Mesenchymal stem cell (in vitro differentiated cells and primary cell): ENCODE results near the gene HSPA9.

Source experiments
- DNase-seq: peaks from one replicate; pipeline ENCODE4 v3.0.0-alpha.2; 2013
- H2AFZ ChIP-seq: one replicate; pipeline ENCODE4 v1.6.1; 2013; ENCODE audit warnings: low read depth, mild to moderate bottlenecking, control low read depth, inconsistent platforms, low read length, moderate library complexity
- H2AK5ac ChIP-seq: 2 replicates; pipeline ENCODE4 v1.6.1; 2013; ENCODE audit warnings: low read length, moderate library complexity, mild to moderate bottlenecking, inconsistent platforms; ENCODE audit not compliant: severe bottlenecking
- H2BK120ac ChIP-seq: one replicate; pipeline ENCODE4 v1.6.1; 2013; ENCODE audit warnings: low read depth, mild to moderate bottlenecking, inconsistent platforms, low read length, moderate library complexity
- H2BK12ac ChIP-seq, 2 experiments: one replicate each; pipeline ENCODE4 v1.6.1; 2013; ENCODE audit warnings: inconsistent platforms in 2 of 2, low read length in 2 of 2, mild to moderate bottlenecking in 2 of 2, moderate library complexity in 2 of 2, control low read depth in 1 of 2
- H2BK15ac ChIP-seq: one replicate; pipeline ENCODE4 v1.6.1; 2013; ENCODE audit warnings: mild to moderate bottlenecking, low read depth, inconsistent platforms; ENCODE audit not compliant: poor library complexity, severe bottlenecking
- H2BK5ac ChIP-seq: 2 replicates; pipeline ENCODE4 v1.6.1; 2013; ENCODE audit warnings: low read depth, mild to moderate bottlenecking, low read length, control low read depth, inconsistent platforms; ENCODE audit not compliant: poor library complexity, severe bottlenecking
- H3K14ac ChIP-seq, 2 experiments: one replicate each; pipeline ENCODE4 v1.6.1; 2013; ENCODE audit warnings: inconsistent platforms in 2 of 2, low read length in 2 of 2, control low read depth in 1 of 2, mild to moderate bottlenecking in 1 of 2, moderate library complexity in 1 of 2
- H3K18ac ChIP-seq, 2 experiments: one replicate each; pipeline ENCODE4 v1.6.1; 2013; ENCODE audit warnings: inconsistent platforms in 2 of 2, low read length in 2 of 2, control low read depth in 1 of 2, low read depth in 1 of 2, mild to moderate bottlenecking in 1 of 2
- H3K23ac ChIP-seq, 2 experiments: one replicate each; pipeline ENCODE4 v1.6.1; 2013; ENCODE audit warnings: inconsistent platforms in 2 of 2, low read length in 2 of 2, mild to moderate bottlenecking in 2 of 2, moderate library complexity in 2 of 2, control low read depth in 1 of 2
- H3K27ac ChIP-seq: 2 replicates; pipeline ENCODE4 v1.5.1; 2013; ENCODE audit warnings: mild to moderate bottlenecking, moderate library complexity, low read length, control low read depth, inconsistent platforms; ENCODE audit not compliant: poor library complexity, severe bottlenecking
- H3K27me3 ChIP-seq, 2 experiments: 2 replicates each; pipeline versions ENCODE4 v1.6.1 to v1.7.0; 2013; ENCODE audit warnings: low read length in 2 of 2, mild to moderate bottlenecking in 2 of 2, moderate library complexity in 2 of 2, control low read depth in 1 of 2, inconsistent platforms in 1 of 2; ENCODE audit not compliant: control insufficient read depth in 1 of 2, insufficient read depth in 1 of 2
- H3K36me3 ChIP-seq, 2 experiments: 2 replicates each; pipeline versions ENCODE4 v1.6.1 to v1.7.0; 2013; ENCODE audit warnings: low read length in 2 of 2, control low read depth in 1 of 2, inconsistent platforms in 1 of 2, low read depth in 1 of 2, mild to moderate bottlenecking in 1 of 2; ENCODE audit not compliant: insufficient read depth in 2 of 2, control insufficient read depth in 1 of 2
- H3K4ac ChIP-seq, 2 experiments: one replicate each; pipeline ENCODE4 v1.6.1; 2013; ENCODE audit warnings: inconsistent platforms in 2 of 2, low read length in 2 of 2, mild to moderate bottlenecking in 2 of 2, moderate library complexity in 2 of 2, control low read depth in 1 of 2, low read depth in 1 of 2
- H3K4me1 ChIP-seq: 2 replicates; pipeline ENCODE4 v1.6.1; 2013; ENCODE audit warnings: low read depth, low read length, control low read depth; ENCODE audit not compliant: control insufficient read depth, insufficient read depth
- H3K4me2 ChIP-seq: 2 replicates; pipeline ENCODE4 v1.6.1; 2013; ENCODE audit warnings: low read length, mild to moderate bottlenecking, inconsistent platforms; ENCODE audit not compliant: poor library complexity, severe bottlenecking
- H3K4me3 ChIP-seq, 2 experiments: 2 replicates each; pipeline versions ENCODE4 v1.5.1 to v1.7.0; 2013; ENCODE audit warnings: low read length in 2 of 2, mild to moderate bottlenecking in 2 of 2, control low read depth in 1 of 2, low read depth in 1 of 2; ENCODE audit not compliant: insufficient read depth in 1 of 2
- H3K79me1 ChIP-seq: replicated peaks from 2 replicates; pipeline ENCODE4 v1.6.1; 2013; ENCODE audit warnings: mild to moderate bottlenecking, control low read depth, low read length, inconsistent platforms; ENCODE audit not compliant: poor library complexity, severe bottlenecking
- H3K9ac ChIP-seq: 2 replicates; pipeline ENCODE4 v1.7.0; 2013; ENCODE audit warnings: mild to moderate bottlenecking, low read length, moderate library complexity
- H3K9me3 ChIP-seq: 2 replicates; pipeline ENCODE4 v1.7.0; 2013; ENCODE audit warnings: mild to moderate bottlenecking, low read length; ENCODE audit not compliant: control insufficient read depth
- H4K8ac ChIP-seq: one replicate; pipeline ENCODE4 v1.6.1; 2013; ENCODE audit warnings: inconsistent platforms, mild to moderate bottlenecking, low read length, moderate library complexity
- H4K91ac ChIP-seq: one replicate; pipeline ENCODE4 v1.6.1; 2013; ENCODE audit warnings: mild to moderate bottlenecking, low read length, inconsistent platforms
- WGBS: methylation state at CpG from one replicate; pipeline ENCODE4 v1.1.7; 2013; ENCODE audit warnings: mixed read lengths; 5-methylcytosine and 5-hydroxymethylcytosine counted together

Gene HSPA9

DNA sequence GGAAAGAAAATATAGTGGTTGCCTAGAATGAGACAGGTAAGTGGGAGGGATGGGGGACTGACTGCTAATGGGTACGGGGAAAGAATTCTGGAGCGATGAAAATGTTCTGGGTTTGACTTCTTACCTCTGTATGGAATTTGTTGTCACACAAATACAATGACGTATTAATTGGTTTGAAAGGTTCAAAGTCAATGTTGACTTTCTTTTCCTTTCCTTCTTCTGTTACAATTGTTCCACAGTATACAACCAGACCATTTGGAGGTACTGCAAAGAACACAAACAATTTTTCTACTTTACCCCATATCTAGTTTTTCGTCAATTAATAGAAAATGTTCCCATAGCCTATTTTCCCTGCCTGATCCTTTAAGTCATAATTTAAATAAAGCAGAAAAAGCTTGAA, 57.8 kb downstream of the HSPA9 start:
- no peaks in the 10 kb centered on the region for H3K9me3 ChIP-seq
- H3K4me1 ChIP-seq, result no peaks in the 10 kb centered on the region
- no peak overlapping the region for H2BK120ac ChIP-seq
- no peak overlapping the region for H2BK15ac ChIP-seq
- no peak overlapping the region for H3K27ac ChIP-seq
- H3K4me3 ChIP-seq, result no peak overlapping the region
- H4K91ac ChIP-seq, result no peak overlapping the region
- WGBS, result over 99% methylated on average over 4 of the region's 4 CpGs
- no peak overlapping the region for H3K9ac ChIP-seq
- H4K8ac ChIP-seq, result no peak overlapping the region
- H3K79me1 ChIP-seq, result peaks cover 18% of the 10 kb centered on the region
- no peak overlapping the region for H3K23ac ChIP-seq
- H3K4me2 ChIP-seq, result no peak overlapping the region
- no peak overlapping the region for H2BK5ac ChIP-seq
- no peak overlapping the region for H3K14ac ChIP-seq
- no peak overlapping the region for H2BK12ac ChIP-seq
- no peak overlapping the region for H3K4ac ChIP-seq
- H2AFZ ChIP-seq, result no peak overlapping the region
- H2AK5ac ChIP-seq, result no peak overlapping the region
- H3K36me3 ChIP-seq, result peaks cover 28 to 65% of the 10 kb centered on the region in 2 experiments
- H3K18ac ChIP-seq, result no peak overlapping the region
- no peak for DNase-seq
- H3K27me3 ChIP-seq, result no peaks in the 10 kb centered on the region

DNA sequence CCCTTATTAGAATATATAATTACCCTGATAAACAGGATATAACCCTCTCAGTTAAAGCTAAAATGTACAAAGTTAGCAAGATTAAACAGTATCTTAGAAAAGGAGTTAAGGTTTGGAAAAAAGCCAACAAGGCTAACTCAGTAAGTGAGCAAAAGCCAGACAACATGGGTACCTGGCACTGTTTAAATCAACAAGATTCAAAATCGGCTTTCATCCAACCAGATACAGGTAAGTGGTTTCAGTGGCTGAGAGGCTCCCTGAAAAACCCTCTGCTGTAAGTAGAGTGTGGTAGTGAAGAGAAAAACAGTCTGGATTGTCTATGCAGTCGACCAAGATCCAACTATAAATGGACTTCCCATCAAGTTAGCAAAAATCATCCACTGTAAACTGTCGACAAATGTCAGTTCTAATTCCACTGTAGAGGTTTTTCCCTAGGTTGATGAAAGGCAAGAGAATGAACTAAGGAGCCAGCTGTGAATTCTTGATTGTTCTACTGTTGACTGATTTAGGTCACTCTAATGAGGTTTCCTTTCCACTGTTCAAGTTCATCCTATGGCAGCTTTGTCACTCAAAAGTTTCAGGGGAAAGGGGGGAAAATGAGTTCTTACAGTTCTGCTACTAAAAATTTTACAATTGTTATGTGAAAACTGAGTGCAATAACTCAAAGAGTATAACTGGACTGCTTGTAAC, 59.5 kb downstream of the HSPA9 start:
- Histone ChIP-seq H3K27me3 (no peaks in the 10 kb centered on the region), H3K14ac (no peak overlapping the region), H2BK5ac (no peak overlapping the region), H3K9me3 (no peaks in the 10 kb centered on the region), H3K18ac (no peak overlapping the region), H3K4me1 (no peaks in the 10 kb centered on the region), H2AFZ (no peak overlapping the region), H3K9ac (no peak overlapping the region), H3K23ac (no peak overlapping the region), H2BK120ac (no peak overlapping the region), H3K4ac (no peak overlapping the region), H3K36me3 (peaks cover 31 to 81% of the 10 kb centered on the region in 2 experiments), H4K8ac (no peak overlapping the region), H3K79me1 (peaks cover 23% of the 10 kb centered on the region), H2BK12ac (no peak overlapping the region), H3K27ac (no peak overlapping the region), H3K4me3 (no peak overlapping the region), H3K4me2 (no peak overlapping the region), H4K91ac (no peak overlapping the region), H2AK5ac (no peak overlapping the region), H2BK15ac (no peak overlapping the region)
- 100% methylated on average over 2 of the region's 3 CpGs for WGBS
- no peak for DNase-seq

DNA sequence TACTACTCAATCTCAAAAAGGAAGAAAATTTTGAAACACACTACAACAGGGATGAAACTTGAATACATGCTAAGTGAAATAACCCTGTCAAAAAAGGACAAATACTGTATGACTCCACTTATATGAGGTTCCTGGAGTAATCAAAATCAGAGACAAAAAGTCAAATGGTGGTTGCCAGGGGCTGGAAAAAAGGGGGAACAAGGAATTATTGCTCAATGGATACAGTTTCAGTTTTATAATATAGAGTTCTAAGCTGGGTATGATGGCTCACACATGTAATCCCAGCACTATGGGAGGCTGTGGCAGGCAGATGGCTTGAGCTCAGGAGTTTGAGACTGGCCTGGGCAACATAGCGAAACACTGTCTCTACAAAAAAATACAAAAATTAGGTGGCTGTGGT, 61.2 kb downstream of the HSPA9 start:
- H3K18ac ChIP-seq, result no peak overlapping the region
- no peak overlapping the region for H3K23ac ChIP-seq
- H3K4me2 ChIP-seq, result no peak overlapping the region
- H3K27me3 ChIP-seq, result no peaks in the 10 kb centered on the region
- no peak overlapping the region for H3K14ac ChIP-seq
- no peak for DNase-seq
- H4K91ac ChIP-seq, result no peak overlapping the region
- H2AFZ ChIP-seq, result no peak overlapping the region
- no peak overlapping the region for H3K4ac ChIP-seq
- H3K9ac ChIP-seq, result no peak overlapping the region
- no peaks in the 10 kb centered on the region for H3K9me3 ChIP-seq
- H2BK120ac ChIP-seq, result no peak overlapping the region
- H3K79me1 ChIP-seq, result peaks cover 28% of the 10 kb centered on the region
- H3K4me3 ChIP-seq, result no peak overlapping the region
- no peak overlapping the region for H2AK5ac ChIP-seq
- H4K8ac ChIP-seq, result no peak overlapping the region
- no peaks in the 10 kb centered on the region for H3K4me1 ChIP-seq
- WGBS, result 100% methylated on average over 1 of the region's 1 CpG
- peaks cover 34 to 94% of the 10 kb centered on the region in 2 experiments for H3K36me3 ChIP-seq
- H3K27ac ChIP-seq, result no peak overlapping the region
- H2BK15ac ChIP-seq, result no peak overlapping the region
- no peak overlapping the region for H2BK12ac ChIP-seq
- H2BK5ac ChIP-seq, result no peak overlapping the region

DNA sequence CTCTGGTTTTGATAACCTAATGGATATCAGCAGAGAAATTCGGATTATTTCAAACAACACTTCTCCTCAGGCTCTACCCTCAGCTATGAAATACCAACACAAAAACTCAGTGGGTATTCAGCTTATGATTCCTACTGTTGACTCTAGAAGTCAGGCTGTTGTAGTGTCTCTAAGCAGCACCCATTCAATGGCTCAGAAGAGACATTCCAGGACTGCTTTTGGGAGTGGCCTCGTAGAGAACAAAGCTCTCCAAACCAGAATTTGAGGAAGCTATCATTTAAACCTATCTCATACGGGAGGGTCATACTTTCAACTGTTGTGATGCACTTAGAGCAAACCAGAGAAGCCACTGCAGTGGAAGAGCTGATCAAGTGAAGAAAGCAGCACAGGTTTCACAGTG, 66.2 kb downstream of the HSPA9 start:
- Histone ChIP-seq H3K36me3 (peaks cover 30 to 84% of the 10 kb centered on the region in 2 experiments), H3K27me3 (no peaks in the 10 kb centered on the region), H3K4me2 (no peak overlapping the region), H2AK5ac (no peak overlapping the region), H3K4ac (no peak overlapping the region), H3K9ac (no peak overlapping the region), H2BK15ac (no peak overlapping the region), H3K4me3 (no peak overlapping the region), H2BK5ac (no peak overlapping the region), H3K4me1 (no peaks in the 10 kb centered on the region), H2AFZ (no peak overlapping the region), H3K18ac (no peak overlapping the region), H3K23ac (no peak overlapping the region), H3K79me1 (peaks cover 15% of the 10 kb centered on the region), H2BK12ac (no peak overlapping the region), H3K9me3 (no peaks in the 10 kb centered on the region), H2BK120ac (no peak overlapping the region), H3K27ac (no peak overlapping the region), H3K14ac (no peak overlapping the region), H4K8ac (no peak overlapping the region), H4K91ac (no peak overlapping the region)
- WGBS, result 92% methylated on average over 2 of the region's 3 CpGs
- DNase-seq, result no peak
